Fibroblast of pulmonary artery (primary cell): ENCODE measurements around the gene PXMP2.

Source experiments
- DNase-seq: peaks from one replicate; pipeline ENCODE4 v3.0.0-alpha.2; 2010; ENCODE audit warnings: low read depth
- H3K4me3 ChIP-seq: replicated peaks from 2 replicates; pipeline ENCODE4 v1.5.1; 2011; ENCODE audit warnings: low read depth, mild to moderate bottlenecking, control low read depth, low read length, moderate library complexity
- TF ChIP-seq, protein P1 (sequence below): IDR thresholded peaks from 2 replicates; pipeline ENCODE4 v1.5.1; 2011; ENCODE audit warnings: mild to moderate bottlenecking, control low read depth, low read length, inconsistent platforms; ENCODE audit errors: missing control alignments

PXMP2 gene

DNA sequence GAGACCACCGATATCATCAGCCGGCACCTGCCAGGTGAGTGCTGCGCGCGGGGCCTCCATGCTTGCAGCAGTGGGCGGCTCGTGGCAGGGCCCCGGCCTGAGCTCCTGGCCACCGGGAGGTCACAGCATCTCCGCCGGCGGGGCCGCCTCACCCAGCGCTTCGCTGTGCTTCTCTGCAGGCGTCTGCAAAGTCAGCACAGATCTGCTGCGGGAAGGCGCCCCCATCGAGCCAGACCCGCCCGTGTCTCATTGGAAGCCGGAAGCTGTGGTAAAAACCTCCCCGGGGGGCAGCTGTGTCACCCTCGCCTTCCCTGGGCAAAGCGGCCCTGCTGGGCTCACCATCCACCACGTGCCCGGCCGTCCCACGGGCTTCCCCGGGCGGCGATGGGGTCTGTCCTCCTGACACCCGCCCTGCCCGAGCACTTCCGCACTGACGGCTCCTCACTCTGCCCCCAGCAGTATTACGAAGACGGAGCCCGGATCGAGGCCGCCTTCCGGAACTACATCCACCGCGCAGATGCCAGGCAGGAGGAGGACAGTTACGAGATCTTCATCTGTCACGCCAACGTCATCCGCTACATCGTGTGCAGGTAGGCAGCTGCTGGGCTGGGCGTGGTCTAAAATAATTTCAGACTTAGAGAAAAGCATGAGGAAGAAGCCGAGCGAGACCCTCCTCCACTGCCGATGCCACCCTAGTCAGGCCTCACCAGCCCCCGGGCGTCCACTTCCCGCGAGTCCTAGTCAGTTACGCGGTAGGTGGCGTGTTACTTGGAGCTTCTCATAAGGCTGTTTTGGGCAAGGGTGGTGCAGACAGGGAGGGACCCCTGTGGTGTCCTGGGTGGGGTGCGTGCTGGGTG, 30.4 kb downstream of the PXMP2 start:
- TF ChIP-seq, protein P1, sequence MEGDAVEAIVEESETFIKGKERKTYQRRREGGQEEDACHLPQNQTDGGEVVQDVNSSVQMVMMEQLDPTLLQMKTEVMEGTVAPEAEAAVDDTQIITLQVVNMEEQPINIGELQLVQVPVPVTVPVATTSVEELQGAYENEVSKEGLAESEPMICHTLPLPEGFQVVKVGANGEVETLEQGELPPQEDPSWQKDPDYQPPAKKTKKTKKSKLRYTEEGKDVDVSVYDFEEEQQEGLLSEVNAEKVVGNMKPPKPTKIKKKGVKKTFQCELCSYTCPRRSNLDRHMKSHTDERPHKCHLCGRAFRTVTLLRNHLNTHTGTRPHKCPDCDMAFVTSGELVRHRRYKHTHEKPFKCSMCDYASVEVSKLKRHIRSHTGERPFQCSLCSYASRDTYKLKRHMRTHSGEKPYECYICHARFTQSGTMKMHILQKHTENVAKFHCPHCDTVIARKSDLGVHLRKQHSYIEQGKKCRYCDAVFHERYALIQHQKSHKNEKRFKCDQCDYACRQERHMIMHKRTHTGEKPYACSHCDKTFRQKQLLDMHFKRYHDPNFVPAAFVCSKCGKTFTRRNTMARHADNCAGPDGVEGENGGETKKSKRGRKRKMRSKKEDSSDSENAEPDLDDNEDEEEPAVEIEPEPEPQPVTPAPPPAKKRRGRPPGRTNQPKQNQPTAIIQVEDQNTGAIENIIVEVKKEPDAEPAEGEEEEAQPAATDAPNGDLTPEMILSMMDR = no peak
- DNase-seq = no peak
- H3K4me3 ChIP-seq = no peak overlapping the region

DNA sequence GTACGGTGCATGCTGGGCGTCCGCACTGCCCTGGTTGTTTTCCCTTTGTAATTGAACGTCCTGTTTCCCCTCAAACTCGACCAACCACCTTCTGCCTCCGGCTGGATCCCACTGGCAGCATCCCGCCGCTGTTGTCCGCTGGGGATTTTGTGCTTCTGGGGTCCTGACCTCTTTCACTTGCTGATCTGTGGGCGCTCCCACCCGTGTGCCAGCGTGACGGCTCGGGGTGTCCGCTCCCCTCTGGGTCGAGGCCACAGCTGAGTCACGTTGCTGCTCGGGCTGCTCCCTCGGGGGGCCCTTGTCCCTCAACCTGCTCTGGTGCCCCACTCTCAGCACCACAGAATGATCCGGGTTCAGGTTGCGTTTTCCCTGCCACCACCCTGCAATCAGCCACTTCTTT, 31.3 kb downstream of the PXMP2 start:
- H3K4me3 ChIP-seq = no peak overlapping the region
- TF ChIP-seq, protein P1 = no peak

DNA sequence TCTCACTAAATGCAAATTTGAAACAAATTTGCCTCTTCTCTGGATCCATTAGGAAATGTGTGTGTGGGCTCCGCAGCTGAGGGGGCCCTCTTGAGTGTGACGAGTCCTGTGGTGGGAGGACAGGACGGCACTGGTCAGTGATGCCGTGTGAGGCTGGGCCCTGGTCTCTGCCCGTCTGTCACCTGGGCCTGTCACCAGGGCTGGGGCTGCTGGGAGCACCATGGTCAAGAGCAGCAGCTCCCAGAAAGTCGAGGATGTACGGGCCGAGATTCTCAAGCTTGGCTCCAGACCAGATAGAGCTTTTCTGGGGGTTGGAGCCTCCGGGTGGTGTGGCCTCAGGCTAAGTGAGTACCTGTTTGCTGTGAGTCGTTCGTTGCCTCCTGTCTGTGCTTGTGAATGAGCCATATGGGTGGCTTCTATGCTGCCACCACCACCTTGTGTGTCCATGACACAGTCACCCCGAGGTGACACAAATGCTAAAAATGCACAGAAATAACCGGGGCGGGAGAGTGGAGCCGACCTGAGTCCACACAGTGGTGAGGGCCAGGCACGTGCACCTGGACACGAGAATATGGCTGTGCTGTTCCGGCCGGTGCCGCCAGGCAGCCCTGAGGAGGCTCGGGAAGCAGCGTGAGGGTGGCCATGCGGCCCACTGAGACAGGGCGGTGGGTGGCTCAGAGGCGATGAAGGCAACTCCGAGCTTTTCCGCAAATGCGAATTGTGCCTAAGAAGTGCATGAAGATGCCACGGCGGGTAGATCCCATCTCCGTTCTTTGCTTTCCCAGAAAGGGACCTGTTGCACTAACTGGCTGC, 32.0 kb downstream of the PXMP2 start:
- TF ChIP-seq, protein P1 = no peak
- DNase-seq = no peak
- H3K4me3 ChIP-seq = no peak overlapping the region

More for the DNA sequence above, 31.3 kb downstream of the PXMP2 start:
- no peak for DNase-seq

DNA sequence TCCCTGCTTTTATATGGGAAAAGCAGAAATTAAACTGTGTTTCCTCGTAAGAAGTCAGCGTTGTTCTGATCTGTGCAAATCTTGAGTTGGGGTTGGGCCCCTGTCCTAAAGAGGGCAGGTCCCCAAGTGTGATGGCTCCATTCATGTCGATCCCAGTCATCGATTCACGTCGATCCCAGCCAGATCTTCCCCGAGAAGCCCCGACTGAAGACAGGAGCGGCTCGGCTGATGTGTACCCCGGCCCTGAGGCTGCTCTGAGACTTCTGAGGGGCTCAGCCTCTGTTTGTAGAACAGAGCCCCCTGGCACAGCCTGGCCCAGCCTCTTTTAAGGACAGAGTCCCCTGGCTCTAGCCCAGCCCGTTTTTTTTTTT, 32.6 kb downstream of the PXMP2 start:
- no peak for DNase-seq
- TF ChIP-seq, protein P1 = no peak
- no peak overlapping the region for H3K4me3 ChIP-seq

DNA sequence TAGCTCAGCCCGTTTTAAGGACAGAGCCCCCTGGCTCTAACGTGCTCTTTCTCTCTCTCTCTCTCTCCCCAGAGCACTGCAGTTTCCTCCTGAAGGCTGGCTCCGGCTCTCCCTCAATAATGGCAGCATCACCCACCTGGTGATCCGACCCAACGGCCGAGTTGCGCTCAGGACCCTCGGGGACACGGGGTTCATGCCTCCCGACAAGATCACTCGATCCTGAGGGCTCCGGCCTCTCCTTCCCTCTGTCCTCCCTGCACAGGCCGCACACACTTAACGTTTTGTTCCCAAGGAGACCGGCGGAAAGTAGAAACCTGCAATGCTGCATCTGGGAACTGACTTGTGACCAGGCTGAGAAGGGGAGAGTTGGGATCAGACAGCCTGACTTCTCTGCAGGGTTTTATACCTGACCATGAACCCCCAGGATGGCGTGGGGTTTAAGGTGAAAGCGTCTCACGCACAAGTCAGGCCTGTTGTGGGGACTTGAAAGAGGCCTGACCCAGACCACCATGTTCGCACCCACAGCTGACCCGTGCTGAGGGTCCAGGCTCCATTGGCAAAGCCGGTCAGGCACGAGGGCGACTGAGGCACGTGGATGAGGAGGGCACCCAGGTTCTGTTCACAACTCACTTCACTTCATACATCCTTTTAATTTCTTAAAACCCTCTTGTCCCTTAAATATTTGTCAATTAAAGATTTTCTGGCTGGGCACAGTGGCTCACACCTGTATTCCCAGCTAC, 33.4 kb downstream of the PXMP2 start:
- no peak for DNase-seq
- H3K4me3 ChIP-seq = no peak overlapping the region
- TF ChIP-seq, protein P1 = no peak

DNA sequence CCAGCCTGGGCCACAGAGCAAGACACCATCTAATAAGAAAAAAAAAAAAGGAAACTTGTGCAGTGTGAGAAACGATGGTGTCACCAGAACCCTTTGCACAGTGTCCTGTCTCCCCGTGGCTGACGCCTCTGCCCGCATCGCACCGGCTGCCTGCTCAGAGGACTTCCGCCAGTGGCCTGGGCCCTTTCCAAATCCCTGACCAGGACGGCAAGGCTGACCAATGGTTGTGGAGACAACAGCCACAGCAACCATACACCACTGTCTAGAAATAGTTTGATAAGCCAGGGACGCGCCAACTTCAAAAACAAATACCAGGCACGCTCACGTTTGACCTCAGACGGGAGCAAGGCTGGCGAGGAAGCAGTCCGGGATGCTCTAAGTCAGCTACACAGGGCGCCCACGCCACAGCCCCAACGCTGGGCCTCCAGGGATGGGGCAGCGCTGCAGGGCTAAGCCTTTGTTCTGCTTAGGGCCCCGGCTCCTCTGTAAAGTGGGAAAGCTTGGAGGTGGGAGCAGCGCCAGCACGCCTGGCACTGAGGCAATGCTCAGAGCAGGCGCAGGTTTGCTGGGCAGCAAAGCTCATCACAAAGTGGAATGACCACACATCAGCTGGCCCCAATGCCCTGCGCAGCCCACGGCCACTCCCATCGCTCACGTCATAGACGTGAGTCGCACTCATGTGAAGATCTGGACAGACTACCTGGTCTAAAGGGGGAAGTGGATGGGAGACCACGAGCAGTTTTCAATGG, 35.8 kb downstream of the PXMP2 start:
- H3K4me3 ChIP-seq = no peak overlapping the region
- DNase-seq = peak; percentile 13
- TF ChIP-seq, protein P1 = no peak
